Osteoblast (primary cell): Measurements from ENCODE around the gene TMEM9. TPM values are rescaled to one million over a fixed set of nuclear protein-coding genes. Genes with fewer than 3 reads are reported as not detected.

ENCODE experiments used
- DNase-seq: peaks from one replicate; pipeline ENCODE4 v3.0.0; 2011; ENCODE audit warnings: low spot score, mixed read lengths; ENCODE audit not compliant: insufficient read length; ENCODE audit errors: missing footprints
- H2AFZ ChIP-seq: 2 replicates; pipeline ENCODE4 v1.6.0; 2011; ENCODE audit warnings: mild to moderate bottlenecking, low read length
- H3K27ac ChIP-seq: 2 replicates; pipeline ENCODE4 v1.5.1; 2011; ENCODE audit warnings: mild to moderate bottlenecking, low read depth, low read length, moderate library complexity
- H3K27me3 ChIP-seq: 2 replicates; pipeline ENCODE4 v1.6.0; 2012; ENCODE audit warnings: mild to moderate bottlenecking, control low read depth, inconsistent platforms, low read length, moderate library complexity; ENCODE audit not compliant: insufficient read depth
- H3K36me3 ChIP-seq: 2 replicates; pipeline ENCODE4 v1.5.1; 2011; ENCODE audit warnings: mild to moderate bottlenecking, low read length, control low read depth, moderate library complexity; ENCODE audit not compliant: insufficient read depth
- H3K4me1 ChIP-seq: 2 replicates; pipeline ENCODE4 v1.5.1; 2011; ENCODE audit warnings: mild to moderate bottlenecking, low read length, control low read depth, moderate library complexity; ENCODE audit not compliant: insufficient read depth
- H3K4me2 ChIP-seq: 2 replicates; pipeline ENCODE4 v1.6.0; 2011; ENCODE audit warnings: mild to moderate bottlenecking, low read length; ENCODE audit not compliant: insufficient read depth
- H3K4me3 ChIP-seq: fragments of 200-600 bp; sonication (generic); 3 replicates; pipeline ENCODE4 v1.5.1; 2012; ENCODE audit warnings: mild to moderate bottlenecking, low read length, inconsistent platforms; ENCODE audit not compliant: insufficient read depth
- H3K79me2 ChIP-seq: 2 replicates; pipeline ENCODE4 v1.6.0; 2012; ENCODE audit warnings: mild to moderate bottlenecking, low read length, control low read depth, inconsistent platforms; ENCODE audit not compliant: insufficient read depth
- H3K9me3 ChIP-seq: 2 replicates; pipeline ENCODE4 v1.5.1; 2011; ENCODE audit warnings: low read depth, low read length, control low read depth
- H4K20me1 ChIP-seq: 2 replicates; pipeline ENCODE4 v1.6.0; 2012; ENCODE audit warnings: mild to moderate bottlenecking, low read length, control low read depth; ENCODE audit not compliant: insufficient read depth
- total RNA-seq: library from RNA; depleted of rRNA; stranded (reverse); fragments of >200 nt; gene quantifications from 2 replicates; pipeline ENCODE4 v1.2.3, GENCODE V29; 2012
- TF ChIP-seq, protein P1 (sequence below): IDR thresholded peaks from 2 replicates; pipeline ENCODE4 v1.5.1; 2011; ENCODE audit warnings: mild to moderate bottlenecking, low read depth, low read length, moderate library complexity; ENCODE audit errors: extremely low read depth

The TMEM9 gene
- total RNA-seq, 1 donor: 45.6 TPM

DNA sequence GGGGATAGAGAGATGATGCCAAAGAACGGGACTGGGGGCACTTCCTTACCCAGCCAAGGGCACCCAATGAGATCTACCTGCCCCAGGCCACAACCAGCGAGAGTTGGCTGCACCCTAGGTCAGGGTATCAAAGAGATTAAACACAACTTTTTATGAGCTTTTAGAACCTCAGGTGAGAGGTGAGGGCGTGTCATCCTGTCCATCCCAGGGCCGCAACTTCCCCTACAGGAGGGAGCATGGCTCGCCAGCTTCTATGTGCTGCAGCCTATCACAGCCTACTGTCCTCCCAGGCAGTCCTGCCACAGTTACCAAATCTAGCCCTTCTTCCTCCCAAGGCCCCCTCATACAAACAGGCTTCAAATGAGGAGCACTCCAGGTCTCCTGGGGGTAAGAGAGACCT, 12.9 kb downstream of the TMEM9 start:
- Histone ChIP-seq H2AFZ (no peak overlapping the region), H3K4me1 (peaks cover 20% of the 10 kb centered on the region), H3K27ac (no peak overlapping the region), H3K79me2 (no peaks in the 10 kb centered on the region), H4K20me1 (peaks cover 43% of the 10 kb centered on the region), H3K36me3 (peaks cover 44% of the 10 kb centered on the region), H3K4me2 (no peak overlapping the region), H3K9me3 (no peaks in the 10 kb centered on the region), H3K27me3 (no peaks in the 10 kb centered on the region), H3K4me3 (no peak overlapping the region)
- TF ChIP-seq, protein P1, sequence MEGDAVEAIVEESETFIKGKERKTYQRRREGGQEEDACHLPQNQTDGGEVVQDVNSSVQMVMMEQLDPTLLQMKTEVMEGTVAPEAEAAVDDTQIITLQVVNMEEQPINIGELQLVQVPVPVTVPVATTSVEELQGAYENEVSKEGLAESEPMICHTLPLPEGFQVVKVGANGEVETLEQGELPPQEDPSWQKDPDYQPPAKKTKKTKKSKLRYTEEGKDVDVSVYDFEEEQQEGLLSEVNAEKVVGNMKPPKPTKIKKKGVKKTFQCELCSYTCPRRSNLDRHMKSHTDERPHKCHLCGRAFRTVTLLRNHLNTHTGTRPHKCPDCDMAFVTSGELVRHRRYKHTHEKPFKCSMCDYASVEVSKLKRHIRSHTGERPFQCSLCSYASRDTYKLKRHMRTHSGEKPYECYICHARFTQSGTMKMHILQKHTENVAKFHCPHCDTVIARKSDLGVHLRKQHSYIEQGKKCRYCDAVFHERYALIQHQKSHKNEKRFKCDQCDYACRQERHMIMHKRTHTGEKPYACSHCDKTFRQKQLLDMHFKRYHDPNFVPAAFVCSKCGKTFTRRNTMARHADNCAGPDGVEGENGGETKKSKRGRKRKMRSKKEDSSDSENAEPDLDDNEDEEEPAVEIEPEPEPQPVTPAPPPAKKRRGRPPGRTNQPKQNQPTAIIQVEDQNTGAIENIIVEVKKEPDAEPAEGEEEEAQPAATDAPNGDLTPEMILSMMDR: no peak
- DNase-seq: no peak

- Histone ChIP-seq H3K36me3 (peaks cover 42% of the 10 kb centered on the region), H3K4me2 (no peak overlapping the region), H3K4me3 (no peak overlapping the region), H3K4me1 (peaks cover 20% of the 10 kb centered on the region), H3K79me2 (no peaks in the 10 kb centered on the region), H3K27ac (no peak overlapping the region), H3K27me3 (no peaks in the 10 kb centered on the region), H4K20me1 (peaks cover 48% of the 10 kb centered on the region), H3K9me3 (no peaks in the 10 kb centered on the region), H2AFZ (no peak overlapping the region)
- TF ChIP-seq, protein P1: no peak
- DNase-seq: no peak
These were observed 13.4 kb downstream of the TMEM9 start for GRCh38 chr1:201140941-201141260.

- Histone ChIP-seq H3K79me2 (no peaks in the 10 kb centered on the region), H3K4me3 (no peak overlapping the region), H3K9me3 (no peaks in the 10 kb centered on the region), H3K4me1 (peaks cover 20% of the 10 kb centered on the region), H4K20me1 (peaks cover 50% of the 10 kb centered on the region), H3K27ac (no peak overlapping the region), H3K27me3 (no peaks in the 10 kb centered on the region), H3K36me3 (peaks cover 43% of the 10 kb centered on the region), H2AFZ (no peak overlapping the region), H3K4me2 (no peak overlapping the region)
- DNase-seq: no peak
- TF ChIP-seq, protein P1: no peak
These were observed 13.9 kb downstream of the TMEM9 start for GRCh38 chr1:201140235-201140940.

- H3K4me1 ChIP-seq: peaks cover 20% of the 10 kb centered on the region
- no peak overlapping the region for H3K4me2 ChIP-seq
- DNase-seq: no peak
- no peaks in the 10 kb centered on the region for H3K79me2 ChIP-seq
- H3K4me3 ChIP-seq: no peak overlapping the region
- H3K27ac ChIP-seq: no peak overlapping the region
- no peak overlapping the region for H2AFZ ChIP-seq
- H4K20me1 ChIP-seq: peaks cover 48% of the 10 kb centered on the region
- peaks cover 43% of the 10 kb centered on the region for H3K36me3 ChIP-seq
- no peaks in the 10 kb centered on the region for H3K9me3 ChIP-seq
- TF ChIP-seq, protein P1: no peak
- H3K27me3 ChIP-seq: no peaks in the 10 kb centered on the region
These were observed 14.5 kb downstream of the TMEM9 start for GRCh38 chr1:201139756-201140155.
